WTC11 (cell line): Measurements from ENCODE around the gene SGF29.

Source experiments
- TCF7 ChIP-seq: sonication (generic); formaldehyde crosslinking; IDR thresholded peaks from 2 replicates; pipeline ENCODE4 v1.8.0; 2022; ENCODE audit warnings: mild to moderate bottlenecking, low read depth, missing genetic modification reagents, moderate library complexity
- TF ChIP-seq, protein P1 (sequence below): fragments of 200-600 bp; IDR thresholded peaks from 2 replicates; pipeline ENCODE4 v1.8.0; 2022; ENCODE audit warnings: antibody characterized with exemption
- TF ChIP-seq, protein P2 (sequence below): sonication (generic); formaldehyde crosslinking; IDR thresholded peaks from 2 replicates; pipeline ENCODE4 v1.8.1; 2023; ENCODE audit warnings: mild to moderate bottlenecking, moderate library complexity, missing genetic modification reagents

DNA sequence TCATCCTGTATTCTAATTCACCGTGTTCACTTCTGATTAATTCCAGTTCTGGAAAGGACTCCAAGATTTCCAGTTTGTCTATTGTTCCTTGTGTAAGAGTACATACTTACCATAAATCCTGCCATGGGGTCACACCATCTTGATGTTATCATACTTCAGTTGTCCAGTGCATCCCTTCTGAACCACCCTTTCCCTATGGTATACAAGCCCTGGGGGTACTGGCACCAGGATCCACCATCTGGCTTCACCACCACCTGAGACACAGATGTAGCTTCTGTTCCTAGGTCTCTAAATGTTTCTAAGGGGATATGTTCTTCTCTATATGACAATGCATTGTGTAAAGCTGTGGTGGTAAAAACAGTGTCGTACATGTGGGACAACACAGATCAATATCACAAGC, 21.2 kb downstream of the SGF29 start:
- TF ChIP-seq, protein P1, sequence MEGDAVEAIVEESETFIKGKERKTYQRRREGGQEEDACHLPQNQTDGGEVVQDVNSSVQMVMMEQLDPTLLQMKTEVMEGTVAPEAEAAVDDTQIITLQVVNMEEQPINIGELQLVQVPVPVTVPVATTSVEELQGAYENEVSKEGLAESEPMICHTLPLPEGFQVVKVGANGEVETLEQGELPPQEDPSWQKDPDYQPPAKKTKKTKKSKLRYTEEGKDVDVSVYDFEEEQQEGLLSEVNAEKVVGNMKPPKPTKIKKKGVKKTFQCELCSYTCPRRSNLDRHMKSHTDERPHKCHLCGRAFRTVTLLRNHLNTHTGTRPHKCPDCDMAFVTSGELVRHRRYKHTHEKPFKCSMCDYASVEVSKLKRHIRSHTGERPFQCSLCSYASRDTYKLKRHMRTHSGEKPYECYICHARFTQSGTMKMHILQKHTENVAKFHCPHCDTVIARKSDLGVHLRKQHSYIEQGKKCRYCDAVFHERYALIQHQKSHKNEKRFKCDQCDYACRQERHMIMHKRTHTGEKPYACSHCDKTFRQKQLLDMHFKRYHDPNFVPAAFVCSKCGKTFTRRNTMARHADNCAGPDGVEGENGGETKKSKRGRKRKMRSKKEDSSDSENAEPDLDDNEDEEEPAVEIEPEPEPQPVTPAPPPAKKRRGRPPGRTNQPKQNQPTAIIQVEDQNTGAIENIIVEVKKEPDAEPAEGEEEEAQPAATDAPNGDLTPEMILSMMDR = no peak
- TF ChIP-seq, protein P2, sequence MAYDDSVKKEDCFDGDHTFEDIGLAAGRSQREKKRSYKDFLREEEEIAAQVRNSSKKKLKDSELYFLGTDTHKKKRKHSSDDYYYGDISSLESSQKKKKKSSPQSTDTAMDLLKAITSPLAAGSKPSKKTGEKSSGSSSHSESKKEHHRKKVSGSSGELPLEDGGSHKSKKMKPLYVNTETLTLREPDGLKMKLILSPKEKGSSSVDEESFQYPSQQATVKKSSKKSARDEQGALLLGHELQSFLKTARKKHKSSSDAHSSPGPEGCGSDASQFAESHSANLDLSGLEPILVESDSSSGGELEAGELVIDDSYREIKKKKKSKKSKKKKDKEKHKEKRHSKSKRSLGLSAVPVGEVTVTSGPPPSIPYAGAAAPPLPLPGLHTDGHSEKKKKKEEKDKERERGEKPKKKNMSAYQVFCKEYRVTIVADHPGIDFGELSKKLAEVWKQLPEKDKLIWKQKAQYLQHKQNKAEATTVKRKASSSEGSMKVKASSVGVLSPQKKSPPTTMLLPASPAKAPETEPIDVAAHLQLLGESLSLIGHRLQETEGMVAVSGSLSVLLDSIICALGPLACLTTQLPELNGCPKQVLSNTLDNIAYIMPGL = no peak
- no peak for TF ChIP-seq TCF7 (CRISPR knock-in tag)
